RWPE2 (cell line): Measurements from ENCODE around the gene PCGF3.

Experiments
- ATAC-seq: fragments of 200-7000 bp; cut with Tn5 transposase; 3 replicates; pipeline ENCODE4 v1.9.1; 2021; ENCODE audit warnings: low read depth
- DNase-seq: peaks from one replicate; pipeline ENCODE4 v3.0.0-alpha.2; 2020; ENCODE audit warnings: low spot score
- H3K27ac ChIP-seq: fragments of 450-650 bp; 2 replicates; pipeline ENCODE4 v1.5.1; 2017; ENCODE audit warnings: mild to moderate bottlenecking; ENCODE audit not compliant: poor library complexity, severe bottlenecking
- H3K27me3 ChIP-seq: fragments of 250-450 bp; sonication (Bioruptor Pico); 2 replicates; pipeline ENCODE4 v1.5.1; 2021; ENCODE audit warnings: mild to moderate bottlenecking, moderate library complexity; ENCODE audit not compliant: insufficient read depth, poor library complexity, severe bottlenecking
- H3K36me3 ChIP-seq: fragments of 250-450 bp; sonication (Bioruptor Pico); 2 replicates; pipeline ENCODE4 v1.5.1; 2020; ENCODE audit warnings: low read depth, mild to moderate bottlenecking, moderate library complexity
- H3K4me1 ChIP-seq: fragments of 250-450 bp; sonication (Bioruptor Pico); 2 replicates; pipeline ENCODE4 v1.5.1; 2021; ENCODE audit warnings: mild to moderate bottlenecking, moderate library complexity; ENCODE audit not compliant: insufficient read depth, poor library complexity, severe bottlenecking
- H3K4me3 ChIP-seq: fragments of 250-450 bp; sonication (Bioruptor Pico); 2 replicates; pipeline ENCODE4 v1.5.1; 2021; ENCODE audit warnings: mild to moderate bottlenecking, moderate library complexity; ENCODE audit not compliant: severe bottlenecking
- H3K9me3 ChIP-seq: fragments of 250-450 bp; sonication (Bioruptor Pico); 2 replicates; pipeline ENCODE4 v1.5.1; 2021; ENCODE audit warnings: mild to moderate bottlenecking, moderate library complexity; ENCODE audit not compliant: severe bottlenecking
- CTCF ChIP-seq: fragments of 450-650 bp; IDR thresholded peaks from one replicate; pipeline ENCODE4 v1.5.1; 2017; ENCODE audit warnings: mild to moderate bottlenecking, moderate library complexity; ENCODE audit not compliant: poor library complexity, severe bottlenecking

Gene PCGF3

DNA sequence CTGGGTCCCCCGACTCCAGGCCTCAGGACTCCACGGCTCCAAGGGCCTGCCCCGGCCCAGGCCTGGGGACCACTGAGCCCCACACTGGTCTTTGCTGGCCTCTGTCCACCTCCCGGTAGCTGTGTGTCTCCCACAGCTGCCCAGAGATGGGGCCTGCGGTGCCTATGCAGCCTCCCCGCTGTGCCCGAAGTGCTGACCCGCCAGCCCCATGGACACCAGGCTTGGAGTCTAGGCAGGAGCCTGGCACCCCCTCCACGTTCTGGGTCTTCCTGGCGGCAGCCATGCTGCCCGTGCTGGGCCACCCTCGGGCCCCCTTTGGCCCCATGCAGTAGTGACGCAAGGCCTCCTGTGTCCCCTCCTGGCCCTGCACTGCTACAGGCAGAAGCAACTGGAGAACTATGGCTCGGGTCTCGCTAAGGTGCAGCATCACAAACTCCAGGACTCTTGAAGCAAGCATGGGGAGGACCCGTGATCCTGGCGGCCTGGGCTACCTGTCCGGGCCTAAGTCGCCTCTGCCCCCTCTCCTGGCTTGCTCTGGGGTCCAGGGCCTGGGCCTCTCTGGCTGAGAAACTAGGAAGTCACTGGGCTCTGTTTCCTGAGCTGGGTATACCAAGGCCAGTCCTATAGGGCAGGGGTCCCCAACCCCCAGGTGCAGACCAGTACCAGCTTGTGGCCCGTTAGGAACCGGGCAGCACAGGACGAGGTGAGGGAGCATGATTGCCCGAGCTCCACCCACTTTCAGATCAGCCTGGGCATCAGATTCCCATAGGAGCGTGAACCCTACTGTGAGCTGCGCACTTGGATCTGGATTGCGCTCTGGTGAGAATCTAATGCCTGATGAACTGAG is 30.4 kb upstream of the PCGF3 start:
- H3K27me3 ChIP-seq = no peaks in the 10 kb centered on the region
- peaks cover 25% of the 10 kb centered on the region for H3K36me3 ChIP-seq
- H3K9me3 ChIP-seq = no peaks in the 10 kb centered on the region
- ATAC-seq (peak; percentile 0; the same call in 1 of the 3 replicates), DNase-seq (no peak)
- peak overlapping the region; percentile 67 for H3K4me3 ChIP-seq
- H3K27ac ChIP-seq = peak overlapping the region; percentile 57
- peaks cover 12% of the 10 kb centered on the region for H3K4me1 ChIP-seq
- TF ChIP-seq CTCF = no peak

DNA sequence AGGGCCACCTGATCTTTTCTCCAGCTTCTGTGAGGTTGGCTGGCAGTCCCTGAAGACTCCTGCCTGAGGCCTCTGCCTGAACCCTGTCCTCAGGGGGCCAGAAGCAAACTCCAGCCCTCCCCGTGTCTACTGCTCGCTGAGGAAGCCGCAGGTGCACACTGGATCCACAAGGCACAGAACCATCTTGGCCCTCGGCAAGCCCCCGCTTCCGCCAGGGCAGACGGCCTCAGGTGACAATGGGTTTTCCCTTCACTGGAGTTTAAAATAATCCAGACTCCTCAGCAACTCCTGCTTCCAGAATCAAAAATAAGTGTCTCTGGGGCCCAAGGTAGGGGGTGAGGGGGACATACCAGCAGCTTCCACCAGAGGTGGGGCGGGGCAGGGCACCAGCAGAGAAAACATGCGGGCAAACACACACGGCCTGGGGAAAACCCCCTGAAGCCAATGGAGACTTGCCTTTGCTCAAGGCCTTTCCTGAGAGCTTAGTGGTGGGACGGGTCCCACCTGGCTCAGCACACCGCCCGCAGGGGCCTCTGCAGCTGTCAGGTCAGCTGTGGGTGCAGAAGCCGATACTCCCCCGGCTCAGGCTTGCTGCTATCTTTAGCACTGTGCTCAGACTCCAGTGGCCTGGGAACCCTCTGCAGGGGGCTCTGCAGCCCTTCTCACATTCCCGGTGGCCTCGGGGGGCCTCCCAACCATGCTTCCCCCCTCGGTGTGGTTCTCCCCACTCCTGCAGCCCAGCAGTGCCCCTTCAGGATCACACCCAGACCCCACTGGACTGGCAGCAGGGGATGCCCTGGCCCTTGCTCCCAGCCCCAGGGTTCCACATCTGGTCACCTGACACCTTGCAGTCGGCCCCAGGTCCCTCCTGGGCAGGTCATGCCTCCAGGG is 29.4 kb upstream of the PCGF3 start:
- Histone ChIP-seq H3K27me3 (no peaks in the 10 kb centered on the region), H3K36me3 (peaks cover 19% of the 10 kb centered on the region), H3K27ac (no peak overlapping the region), H3K4me3 (no peak overlapping the region), H3K9me3 (no peaks in the 10 kb centered on the region), H3K4me1 (peaks cover 12% of the 10 kb centered on the region)
- no peak for TF ChIP-seq CTCF
- no peak for DNase-seq
- ATAC-seq = no peak

DNA sequence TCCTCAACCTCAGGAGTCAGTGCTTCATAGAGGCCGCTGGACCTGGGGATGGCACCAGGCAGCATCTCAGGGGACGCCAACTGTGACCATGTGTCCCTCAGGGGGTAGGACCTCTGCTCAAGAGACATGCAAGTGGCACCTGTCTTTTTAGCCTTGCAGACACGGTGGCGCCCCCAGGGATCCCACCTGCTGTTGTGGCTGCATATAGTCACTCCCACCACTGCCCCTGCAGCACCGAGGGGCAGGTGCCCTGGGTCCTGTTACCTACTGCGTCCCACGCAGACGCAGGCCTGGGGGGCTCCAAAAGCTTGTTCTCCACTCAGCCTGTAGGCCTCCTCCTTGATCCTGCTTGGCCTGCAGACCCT is 28.8 kb upstream of the PCGF3 start:
- no peak for TF ChIP-seq CTCF
- H3K27me3 ChIP-seq = no peaks in the 10 kb centered on the region
- H3K36me3 ChIP-seq = peaks cover 14% of the 10 kb centered on the region
- peaks cover 12% of the 10 kb centered on the region for H3K4me1 ChIP-seq
- no peak overlapping the region for H3K27ac ChIP-seq
- DNase-seq (no peak), ATAC-seq (no peak)
- H3K9me3 ChIP-seq = no peaks in the 10 kb centered on the region
- no peak overlapping the region for H3K4me3 ChIP-seq

DNA sequence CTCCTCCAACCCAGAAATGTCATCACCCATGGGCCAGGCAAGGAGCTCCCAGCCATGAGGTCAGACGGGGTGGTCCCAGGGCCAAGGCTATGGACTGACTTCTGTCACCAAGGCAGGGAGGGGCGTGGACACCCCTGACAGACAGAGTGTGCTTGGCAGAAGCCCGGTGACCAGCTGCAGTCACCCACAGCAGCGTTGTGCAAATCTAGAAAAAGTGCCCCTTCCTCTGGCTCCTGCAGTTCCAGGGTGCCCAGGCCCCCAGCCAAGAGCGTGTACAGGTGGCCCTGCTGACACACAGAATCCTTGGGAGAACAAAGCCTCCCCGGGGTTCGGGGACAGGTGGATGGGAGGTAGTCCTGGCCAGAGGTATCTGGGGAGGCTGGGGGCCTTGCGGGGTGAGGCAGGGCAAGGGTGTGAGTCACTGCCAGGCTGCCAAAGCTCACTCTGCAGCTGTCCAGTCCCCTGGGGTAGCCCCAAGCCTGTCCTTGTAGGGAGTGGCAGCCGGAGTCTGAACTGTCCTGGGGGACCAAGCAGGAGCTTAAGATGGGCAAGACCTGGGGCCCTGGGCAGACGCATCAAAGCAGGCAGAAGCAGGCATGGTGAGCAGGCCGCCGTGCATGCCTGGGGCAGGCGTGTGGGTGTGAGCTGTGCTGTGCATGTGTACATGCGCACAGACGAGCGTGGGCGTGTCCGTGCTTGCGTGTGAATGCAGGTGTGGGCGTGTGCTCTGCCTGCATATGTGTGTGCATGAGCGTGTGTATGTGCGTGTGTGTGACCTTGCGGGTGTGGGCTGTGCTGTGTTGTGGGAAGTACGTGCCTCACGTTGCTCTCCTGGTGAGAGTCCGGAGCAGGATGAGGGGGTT is 28.0 kb upstream of the PCGF3 start:
- peak; percentile 59 for ATAC-seq
- no peak for TF ChIP-seq CTCF
- peaks cover 12% of the 10 kb centered on the region for H3K4me1 ChIP-seq

More for the DNA sequence above, 28.0 kb upstream of the PCGF3 start:
- H3K9me3 ChIP-seq = no peaks in the 10 kb centered on the region
- no peak overlapping the region for H3K4me3 ChIP-seq
- no peak for DNase-seq
- no peaks in the 10 kb centered on the region for H3K27me3 ChIP-seq
- peaks cover 6% of the 10 kb centered on the region for H3K36me3 ChIP-seq
- H3K27ac ChIP-seq = peak overlapping the region; percentile 9
